ENCODE results near the gene KLRC1.
"Not testable (repeated sequence)": the region's sequence is repeated elsewhere in the genome, so short reads cannot be mapped to it uniquely, and the experiment has no call there.

The KLRC1 gene

DNA sequence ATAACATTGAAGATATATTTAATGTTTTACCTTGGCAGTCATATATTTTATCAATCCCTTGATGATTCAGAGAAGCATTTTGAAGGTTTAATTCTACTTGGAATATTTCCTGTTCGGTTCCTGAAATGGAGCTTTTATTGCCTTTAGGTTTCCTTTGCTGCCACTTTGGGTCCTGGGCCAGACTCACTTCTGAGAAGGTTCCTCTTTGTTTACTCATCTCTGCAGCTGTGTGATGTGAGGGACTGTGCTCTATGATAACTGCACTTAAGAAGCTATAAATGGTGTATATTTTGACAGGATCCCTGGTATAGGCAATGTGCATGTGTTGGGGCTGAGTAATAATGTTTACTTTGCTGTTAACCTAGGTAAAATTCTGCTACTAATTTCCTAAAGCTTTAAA, 32.8 kb downstream of the KLRC1 start, which contains the start of gene KLRC3:
Gene KLRC3 (minus strand): TSS at position 262 of the 400 bp plus-strand sequence. CDS start 45 bp downstream, at position 217.
- not testable (repeated sequence) for DNase-seq (ENCODE audit: low spot score)

DNA sequence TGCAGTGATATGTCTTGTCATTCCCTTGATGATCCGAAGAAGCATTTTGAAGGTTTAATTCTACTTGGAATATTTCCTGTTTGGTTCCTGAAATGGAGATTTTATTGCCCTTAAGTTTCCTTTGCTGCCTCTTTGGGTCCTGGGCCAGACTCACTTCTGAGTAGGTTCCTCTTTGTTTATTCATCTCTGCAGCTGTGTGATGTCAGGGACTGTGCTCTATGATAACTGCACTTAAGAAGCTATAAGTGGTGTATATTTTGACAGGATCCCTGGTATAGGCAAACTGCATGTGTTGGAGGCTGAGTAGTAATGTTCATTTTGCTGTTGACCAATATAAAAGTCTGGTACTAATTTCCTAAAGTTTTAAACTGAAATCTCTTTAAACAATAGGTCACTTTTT, 43.8 kb downstream of the KLRC1 start, which contains the start of gene KLRC4:
Gene KLRC4 (minus strand): TSS at position 366 of the 400 bp plus-strand sequence. CDS start 182 bp downstream, at position 184.
- no peak for DNase-seq (ENCODE audit: low spot score)

DNA sequence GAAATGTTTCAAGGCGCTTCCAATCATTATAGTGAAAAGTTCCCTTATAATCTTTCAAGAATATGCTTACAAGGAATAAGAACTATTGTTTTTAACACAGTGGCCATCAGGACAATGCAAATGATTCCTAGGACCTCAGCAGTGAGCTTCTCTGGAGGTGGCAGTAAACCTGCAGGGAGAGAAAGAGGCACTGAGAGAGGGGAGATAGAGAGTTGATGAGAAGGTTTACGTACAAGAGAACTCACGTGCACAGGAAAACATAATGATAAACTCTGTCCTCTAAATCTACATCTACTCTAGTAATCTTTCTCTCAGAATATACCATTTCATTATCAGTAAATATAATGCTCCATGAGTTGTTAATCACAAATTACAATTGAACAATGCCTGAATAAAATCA, 44.3 kb downstream of the KLRC1 start:
- DNase-seq (ENCODE audit: low spot score), result no peak

DNA sequence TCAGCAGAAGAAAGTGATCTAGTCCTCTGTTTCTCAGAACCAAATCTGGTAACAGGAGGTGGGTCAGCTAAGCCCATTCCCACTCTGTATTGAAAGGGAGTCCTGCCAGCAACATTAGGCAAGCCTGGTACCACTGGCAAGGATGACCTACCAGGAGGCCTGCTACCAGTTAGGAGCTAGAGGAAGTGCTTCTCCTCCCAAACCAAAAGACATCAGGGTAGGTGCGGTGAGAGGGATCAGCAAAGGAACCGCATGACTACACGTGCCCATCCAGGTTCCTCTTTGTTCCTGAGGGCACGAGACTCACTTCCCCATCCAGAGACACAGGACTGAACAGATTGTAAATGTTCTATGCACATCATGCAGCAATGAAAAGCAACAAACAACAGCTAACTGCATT, 46.5 kb downstream of the KLRC1 start:
- no peak for DNase-seq (ENCODE audit: low spot score)

DNA sequence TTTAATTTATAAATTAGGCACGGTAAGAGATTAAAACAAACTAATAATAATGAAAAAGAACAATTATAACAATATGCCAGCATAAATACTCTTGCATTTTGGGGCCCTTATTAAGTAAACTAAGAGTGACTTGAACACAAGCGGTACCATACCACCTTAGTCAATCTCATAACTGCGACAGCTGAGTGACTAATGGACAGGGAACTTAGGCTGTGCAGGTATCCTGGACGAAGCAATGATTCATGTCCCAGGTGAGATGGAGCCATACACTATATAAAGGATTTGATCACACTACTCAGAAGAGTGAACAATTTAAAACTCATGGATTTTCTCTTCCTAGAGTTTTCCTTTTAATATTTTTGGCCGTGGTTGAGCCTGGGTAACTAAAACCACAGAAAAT, 47.9 kb downstream of the KLRC1 start:
- DNase-seq (ENCODE audit: low spot score), result no peak

DNA sequence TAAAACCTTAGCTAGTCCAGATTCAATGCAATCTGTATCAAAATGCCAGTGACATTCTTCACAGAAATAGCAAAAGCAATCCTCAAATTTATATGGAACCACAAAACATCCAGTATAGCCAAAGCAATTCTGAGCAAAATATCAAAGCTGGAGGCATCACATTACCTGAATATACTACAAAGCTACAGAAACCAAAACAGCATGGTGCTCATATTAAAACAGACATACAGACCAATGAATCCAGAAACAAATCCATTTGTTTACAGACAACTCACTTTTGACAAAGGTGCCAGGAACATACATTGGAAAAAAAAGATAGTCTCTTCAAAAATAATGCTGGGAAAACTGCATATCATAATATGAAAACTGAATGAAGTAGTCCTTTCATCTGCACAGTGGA, 48.4 kb downstream of the KLRC1 start:
- DNase-seq (ENCODE audit: low spot score), result no peak

DNA sequence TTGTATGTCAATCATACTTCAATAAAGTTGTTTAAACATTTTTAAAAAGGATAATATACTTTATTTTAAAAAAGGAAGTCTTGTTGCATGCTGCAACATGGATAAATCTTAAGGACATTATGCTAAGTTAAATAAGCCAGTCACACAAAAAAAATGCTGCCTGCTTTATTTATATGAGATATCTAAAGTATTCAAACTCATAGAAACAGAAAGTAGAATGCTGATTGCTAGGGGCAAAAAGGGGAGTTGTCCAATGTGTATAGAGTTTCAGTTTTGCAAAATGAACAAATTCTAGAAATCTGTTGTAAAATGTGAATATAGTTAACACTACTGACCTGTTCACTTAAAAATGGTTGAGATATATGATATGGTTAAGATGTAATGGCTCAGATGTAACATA, 52.3 kb downstream of the KLRC1 start:
- no peak for DNase-seq (ENCODE audit: low spot score)

DNA sequence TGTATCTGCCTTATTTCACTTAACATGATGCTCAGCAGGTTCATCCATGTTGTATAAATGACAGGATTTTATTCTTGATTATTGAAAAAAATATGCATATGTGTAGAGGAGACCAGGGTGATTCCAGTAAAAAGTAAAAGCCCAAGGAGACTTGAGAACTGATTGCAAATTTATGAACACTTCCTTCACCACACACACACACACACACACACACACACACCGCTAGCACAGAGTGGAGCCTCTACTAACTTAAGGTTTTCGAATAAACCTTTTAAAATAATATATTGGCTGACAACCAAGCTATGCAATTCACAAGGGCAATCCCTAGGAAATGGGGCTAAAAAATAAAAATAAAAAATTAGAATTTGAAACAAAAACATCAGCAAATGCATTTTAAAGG, 55.0 kb downstream of the KLRC1 start:
- DNase-seq (ENCODE audit: low spot score), result no peak

DNA sequence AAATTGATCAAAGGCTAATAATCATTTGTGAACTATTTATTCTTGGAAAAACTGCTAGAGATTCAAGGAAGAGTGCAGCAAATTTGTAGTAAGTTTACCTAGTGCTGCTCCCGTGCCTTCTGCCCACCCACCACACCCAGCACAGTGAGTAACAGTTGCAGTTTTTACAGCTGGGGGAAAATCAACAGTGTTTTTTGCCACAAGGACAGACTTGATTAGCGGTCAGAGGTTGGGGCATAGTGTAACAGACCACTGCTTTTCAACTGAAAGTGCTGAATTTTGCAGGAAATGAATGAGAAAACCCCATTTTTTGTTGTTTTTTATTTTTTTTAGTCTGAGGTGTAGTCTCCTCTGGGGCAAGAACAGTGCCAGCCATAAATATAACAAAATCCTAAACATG, 55.9 kb downstream of the KLRC1 start:
- DNase-seq (ENCODE audit: low spot score), result no peak

DNA sequence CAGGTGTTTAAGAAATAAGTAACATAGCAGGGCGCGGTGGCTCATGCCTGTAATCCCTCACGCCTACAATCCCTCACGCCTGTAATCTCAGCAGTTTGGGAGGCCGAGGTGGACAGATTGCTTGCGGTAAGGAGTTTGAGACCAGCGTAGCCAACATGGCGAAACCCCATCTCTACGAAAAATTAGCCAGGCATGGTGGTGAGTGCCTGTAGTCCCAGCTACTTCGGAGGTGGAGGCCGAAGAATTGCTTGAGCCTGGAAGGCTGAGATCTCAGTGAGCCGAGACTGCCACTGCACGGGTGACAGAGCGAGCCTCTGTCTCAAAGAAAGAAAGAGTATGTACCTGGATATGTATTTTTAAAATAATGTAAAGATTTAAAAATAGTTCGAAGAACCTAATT, 57.0 kb downstream of the KLRC1 start:
- not testable (repeated sequence) for DNase-seq (ENCODE audit: low spot score)

Data from activated CD4-positive, alpha-beta T cell treated with anti-CD3 and anti-CD28 coated beads, Interleukin-2, Interleukin-4, amounts not matched to agents 100 ng/mL and 50 ng/mL, durations not matched to agents 16 hours and 8 hours (primary cell).